Stomach (tissue), 9 donors: Measurements from ENCODE around the gene DEPDC7. TPM values are rescaled to one million over a fixed set of nuclear protein-coding genes. Genes with fewer than 3 reads are reported as not detected.

ENCODE experiments used
- DNase-seq, 2 donors: peaks; one replicate each; pipeline versions ENCODE4 v3.0.0 to v3.0.0-alpha.2; 2013 to 2019
- H3K27ac ChIP-seq, 5 donors: fragments of 200-600 bp in 4 of 5; sonication (generic) in 4 of 5; one replicate each; pipeline ENCODE4 v1.5.1; 2013 to 2019; ENCODE audit warnings: mild to moderate bottlenecking in 1 of 5, moderate library complexity in 1 of 5
- H3K27me3 ChIP-seq, 3 donors: fragments of 200-600 bp; sonication (generic); one replicate each; pipeline ENCODE4 v1.5.1; 2017 to 2019; ENCODE audit warnings: mixed run types in 1 of 3
- H3K36me3 ChIP-seq, 4 donors: fragments of 200-600 bp; sonication (generic); 1 replicate in 3 of 4; 2 replicates in 1 of 4; pipeline ENCODE4 v1.5.1; 2016 to 2019
- H3K4me1 ChIP-seq, 4 donors: fragments of 200-600 bp; sonication (generic); one replicate each; pipeline ENCODE4 v1.5.1; 2016 to 2019
- H3K4me3 ChIP-seq, 4 donors: fragments of 200-600 bp; sonication (generic) in 3 of 4; one replicate each; pipeline ENCODE4 v1.5.1; 2016 to 2019; ENCODE audit warnings: mild to moderate bottlenecking in 1 of 4
- H3K9me3 ChIP-seq, 4 donors: fragments of 200-600 bp; sonication (generic); one replicate each; pipeline ENCODE4 v1.5.1; 2016 to 2019
- EP300 ChIP-seq: sonication (generic); formaldehyde crosslinking; IDR thresholded peaks from one replicate; pipeline ENCODE4 v1.6.1; 2017; ENCODE audit warnings: antibody characterized with exemption
- POLR2A ChIP-seq, 4 donors: fragments of 450-650 bp; IDR thresholded peaks; one replicate each; pipeline ENCODE4 v1.6.1; 2016; ENCODE audit warnings: antibody characterized with exemption in 4 of 4, control low read depth in 2 of 4, mild to moderate bottlenecking in 1 of 4, moderate library complexity in 1 of 4
- POLR2AphosphoS5 ChIP-seq, 3 donors: sonication (generic); formaldehyde crosslinking; IDR thresholded peaks; one replicate each; pipeline ENCODE4 v1.6.1; 2016; ENCODE audit warnings: antibody characterized with exemption in 3 of 3
- WGBS, 5 donors: extraction: QIAGEN DNeasy Blood & Tissue Kit in 3 of 5; methylation state at CpG; one replicate each; pipeline versions ENCODE4 v1.1.5 to v1.1.7; 2013 to 2018; 5-methylcytosine and 5-hydroxymethylcytosine counted together
- intact Hi-C: fragments of 100-400 bp; cut with DNase I; formaldehyde crosslinking; loops from one replicate; pipeline ENCODE4 v1.15.1; 2023; ENCODE audit warnings: low total_unique reads
- polyA plus RNA-seq, 3 donors: library from polyadenylated mRNA; stranded (reverse); fragments of 200-250 nt; gene quantifications; one replicate each; pipeline ENCODE4 v1.2.3, GENCODE V29; 2013
- total RNA-seq, 5 donors: library from RNA; depleted of rRNA; stranded (reverse); fragments of >200 nt; gene quantifications; one replicate each; pipeline versions ENCODE4 v1.1.0 to v1.2.3, GENCODE V29; 2014 to 2016
- TF ChIP-seq, protein P1 (sequence below), 7 experiments: fragments of 450-650 bp in 4 of 7; fragments of 200-600 bp in 3 of 7; sonication (generic) in 3 of 7; IDR thresholded peaks; one replicate each; pipeline ENCODE4 v1.5.1; 2016 to 2019; ENCODE audit warnings: antibody characterized with exemption in 7 of 7, control low read depth in 2 of 7, mild to moderate bottlenecking in 1 of 7
- donor health status: healthy with polysubstance abuse.
- donor health status: Bipolar disorder and iron deficiency.
- donor health status: healthy.

Gene DEPDC7
- total and polyA plus RNA-seq, 8 donors, result 1.2 to 17.9 (median 2.5) TPM

DNA sequence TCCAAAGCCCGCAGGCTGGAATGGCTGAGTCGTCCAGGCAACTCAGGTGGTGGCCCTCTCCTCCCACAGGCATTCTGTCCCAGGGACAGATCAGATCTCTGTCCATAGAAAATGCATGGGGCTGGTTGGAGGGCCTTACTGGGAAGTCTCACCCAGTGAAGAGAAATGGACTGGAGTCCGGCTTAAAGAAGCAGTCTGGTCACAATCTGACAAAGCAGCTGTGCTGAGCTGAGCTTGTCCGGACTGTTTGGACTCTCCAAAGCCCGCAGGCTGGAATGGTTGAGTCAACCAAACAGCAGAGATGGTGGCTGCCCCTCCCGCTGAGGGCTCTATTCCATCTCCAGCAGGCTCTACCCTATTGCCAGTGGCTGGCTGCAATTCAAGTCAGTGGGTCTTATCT lies 14.4 kb upstream of the DEPDC7 start:
- Histone ChIP-seq H3K9me3 (peaks cover 0 to 6% (median 0%) of the 10 kb centered on the region in 4 donors), H3K36me3 (no peaks in the 10 kb centered on the region), H3K4me3 (no peak overlapping the region), H3K4me1 (peaks cover 0 to 3% (median 0%) of the 10 kb centered on the region in 4 donors), H3K27ac (no peak overlapping the region), H3K27me3 (no peaks in the 10 kb centered on the region)
- intact Hi-C loops, result no loop called here
- TF ChIP-seq POLR2A (IDR thresholded peaks at IDR 0.05) (no peak), EP300 (no peak), POLR2AphosphoS5 (IDR thresholded peaks at IDR 0.05) (no peak)
- TF ChIP-seq, protein P1, sequence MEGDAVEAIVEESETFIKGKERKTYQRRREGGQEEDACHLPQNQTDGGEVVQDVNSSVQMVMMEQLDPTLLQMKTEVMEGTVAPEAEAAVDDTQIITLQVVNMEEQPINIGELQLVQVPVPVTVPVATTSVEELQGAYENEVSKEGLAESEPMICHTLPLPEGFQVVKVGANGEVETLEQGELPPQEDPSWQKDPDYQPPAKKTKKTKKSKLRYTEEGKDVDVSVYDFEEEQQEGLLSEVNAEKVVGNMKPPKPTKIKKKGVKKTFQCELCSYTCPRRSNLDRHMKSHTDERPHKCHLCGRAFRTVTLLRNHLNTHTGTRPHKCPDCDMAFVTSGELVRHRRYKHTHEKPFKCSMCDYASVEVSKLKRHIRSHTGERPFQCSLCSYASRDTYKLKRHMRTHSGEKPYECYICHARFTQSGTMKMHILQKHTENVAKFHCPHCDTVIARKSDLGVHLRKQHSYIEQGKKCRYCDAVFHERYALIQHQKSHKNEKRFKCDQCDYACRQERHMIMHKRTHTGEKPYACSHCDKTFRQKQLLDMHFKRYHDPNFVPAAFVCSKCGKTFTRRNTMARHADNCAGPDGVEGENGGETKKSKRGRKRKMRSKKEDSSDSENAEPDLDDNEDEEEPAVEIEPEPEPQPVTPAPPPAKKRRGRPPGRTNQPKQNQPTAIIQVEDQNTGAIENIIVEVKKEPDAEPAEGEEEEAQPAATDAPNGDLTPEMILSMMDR (IDR thresholded peaks at IDR 0.05), result no peak
- no peak for DNase-seq
- WGBS, 5 donors, result 40 to 85% (median 58%) methylated on average over 6 of the region's 6 CpGs

DNA sequence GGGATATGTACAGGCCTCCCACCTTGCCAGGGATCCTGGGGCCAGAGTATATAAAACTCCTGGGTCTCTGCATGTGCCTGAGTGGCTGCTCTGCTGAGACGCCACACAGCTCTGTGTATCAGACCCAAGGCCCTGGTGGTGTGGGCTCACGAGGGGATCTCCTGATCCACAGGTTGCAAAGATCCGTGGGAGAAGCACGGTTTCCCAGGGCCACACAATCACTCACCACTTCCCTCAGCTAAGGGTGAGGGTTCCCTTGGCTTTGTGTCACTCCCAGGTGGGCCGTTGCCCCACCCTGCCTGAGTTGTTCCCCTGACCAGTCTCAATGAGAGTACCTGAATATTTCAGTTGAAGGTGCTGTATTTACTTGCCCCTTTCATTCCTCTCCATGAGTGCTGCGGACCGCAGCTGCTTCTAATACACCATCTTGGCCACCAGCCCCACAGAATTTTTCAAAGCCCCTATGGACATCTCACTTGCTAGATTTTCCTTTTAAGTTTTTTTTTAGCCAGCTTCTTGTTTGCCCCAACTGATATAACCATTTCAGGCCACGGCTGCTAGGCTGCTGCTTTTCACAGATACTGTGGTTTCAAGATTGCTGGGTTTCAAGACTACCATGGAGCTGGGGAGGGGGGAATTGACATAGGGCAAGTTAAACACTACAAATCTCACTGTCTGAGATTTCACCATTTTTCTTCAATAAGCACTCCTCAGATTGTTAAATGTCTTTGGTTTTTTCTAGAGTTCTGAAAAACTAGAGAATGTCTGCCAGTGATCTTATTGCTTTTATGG lies 13.7 kb upstream of the DEPDC7 start:
- no peak for DNase-seq
- 47 to 68% (median 65%) methylated on average over 7 to 8 of the region's 8 CpGs for WGBS, 5 donors

GRCh38 chr11:33005175-33005574 lies 10.5 kb upstream of the DEPDC7 start:
- TF ChIP-seq POLR2AphosphoS5 (IDR thresholded peaks at IDR 0.05), result no peak
- TF ChIP-seq, protein P1 (IDR thresholded peaks at IDR 0.05), result no peak
- no peak for TF ChIP-seq EP300
- TF ChIP-seq POLR2A (IDR thresholded peaks at IDR 0.05), result no peak
- 25 to 55% (median 37%) methylated on average over 2 of the region's 2 CpGs for WGBS, 5 donors
- no peak for DNase-seq

More for the DNA sequence above, 13.7 kb upstream of the DEPDC7 start:
- H3K9me3 ChIP-seq, result peaks cover 0 to 6% (median 0%) of the 10 kb centered on the region in 4 donors
- H3K4me1 ChIP-seq, result peaks cover 0 to 3% (median 0%) of the 10 kb centered on the region in 4 donors
- no peak overlapping the region for H3K27ac ChIP-seq
- H3K36me3 ChIP-seq, result no peaks in the 10 kb centered on the region
- no peak for TF ChIP-seq EP300
- TF ChIP-seq, protein P1 (IDR thresholded peaks at IDR 0.05), result no peak
- TF ChIP-seq POLR2A (IDR thresholded peaks at IDR 0.05), result no peak
- no peak for TF ChIP-seq POLR2AphosphoS5 (IDR thresholded peaks at IDR 0.05)
- no peaks in the 10 kb centered on the region for H3K27me3 ChIP-seq
- intact Hi-C loops, result no loop called here
- H3K4me3 ChIP-seq, result no peak overlapping the region

GRCh38 chr11:33006010-33006409 lies 9.7 kb upstream of the DEPDC7 start:
- Histone ChIP-seq H3K4me3 (no peak overlapping the region), H3K27me3 (no peaks in the 10 kb centered on the region), H3K27ac (no peak overlapping the region), H3K4me1 (peaks cover 0 to 3% (median 0%) of the 10 kb centered on the region in 4 donors), H3K9me3 (no peaks in the 10 kb centered on the region), H3K36me3 (no peaks in the 10 kb centered on the region)
- TF ChIP-seq, protein P1 (IDR thresholded peaks at IDR 0.05), result no peak
- no peak for TF ChIP-seq POLR2AphosphoS5 (IDR thresholded peaks at IDR 0.05)
- TF ChIP-seq POLR2A (IDR thresholded peaks at IDR 0.05), result no peak
- TF ChIP-seq EP300, result no peak
- DNase-seq, result no peak
- intact Hi-C loops, result no loop called here

More at GRCh38 chr11:33005175-33005574, 10.5 kb upstream of the DEPDC7 start:
- no peaks in the 10 kb centered on the region for H3K9me3 ChIP-seq
- no peak overlapping the region for H3K4me3 ChIP-seq
- H3K36me3 ChIP-seq, result no peaks in the 10 kb centered on the region
- peaks cover 0 to 3% (median 0%) of the 10 kb centered on the region in 4 donors for H3K4me1 ChIP-seq
- no peak overlapping the region for H3K27ac ChIP-seq
- no peaks in the 10 kb centered on the region for H3K27me3 ChIP-seq
- intact Hi-C loops, result no loop called here
